GM20000 (cell line): ENCODE measurements around the gene SIPA1L3.

ENCODE experiments used
- DNase-seq: peaks from one replicate; pipeline ENCODE4 v3.0.0; 2012; ENCODE audit warnings: low spot score
- CTCF ChIP-seq: IDR thresholded peaks from 2 replicates; pipeline ENCODE4 v1.5.1; 2012; ENCODE audit warnings: mild to moderate bottlenecking, control low read depth; ENCODE audit errors: extremely low read depth, missing control alignments

SIPA1L3 gene

GRCh38 chr19:38018694-38019395, 111.8 kb downstream of the SIPA1L3 start:
- no peak for TF ChIP-seq CTCF
- DNase-seq = no peak

- no peak for DNase-seq
- TF ChIP-seq CTCF = no peak
Observed at GRCh38 chr19:38019396-38019724, 112.4 kb downstream of the SIPA1L3 start.

- TF ChIP-seq CTCF = no peak
- DNase-seq = no peak
Observed at GRCh38 chr19:38020311-38020710, 113.3 kb downstream of the SIPA1L3 start.

- no peak for TF ChIP-seq CTCF
- DNase-seq = no peak
Observed at GRCh38 chr19:38021352-38021751, 114.3 kb downstream of the SIPA1L3 start.

- no peak for DNase-seq
- TF ChIP-seq CTCF = no peak
Observed at GRCh38 chr19:38022791-38023670, 116.0 kb downstream of the SIPA1L3 start.

GRCh38 chr19:38023671-38024541, 116.9 kb downstream of the SIPA1L3 start:
- DNase-seq = no peak

More at GRCh38 chr19:38023671-38024541, 116.9 kb downstream of the SIPA1L3 start:
- no peak for TF ChIP-seq CTCF
